DOHH2 (cell line): Measurements from ENCODE around the gene MRPL55.
A peak's percentile ranks its signal among the peaks of the same experiment; 100 is the strongest.

Experiments
- H3F3A ChIP-seq: fragments of 200-600 bp; sonication (generic), shearing (Covaris generic); 2 replicates; pipeline ENCODE4 v1.6.0; 2016; ENCODE audit warnings: antibody characterized with exemption, mild to moderate bottlenecking; ENCODE audit not compliant: control insufficient read depth, insufficient read depth
- H3K27ac ChIP-seq: fragments of 200-600 bp; sonication (generic); 2 replicates; pipeline ENCODE4 v1.5.1; 2014; ENCODE audit warnings: low read depth, mild to moderate bottlenecking, low read length, moderate library complexity
- H3K27me3 ChIP-seq: fragments of 200-600 bp; sonication (generic); 2 replicates; pipeline ENCODE4 v1.6.1; 2014; ENCODE audit warnings: mild to moderate bottlenecking, low read length, mixed read lengths; ENCODE audit not compliant: control insufficient read depth
- H3K36me3 ChIP-seq: fragments of 200-600 bp; sonication (generic); 2 replicates; pipeline ENCODE4 v1.6.1; 2014; ENCODE audit warnings: mild to moderate bottlenecking, low read length, moderate library complexity, mixed read lengths; ENCODE audit not compliant: control insufficient read depth
- H3K4me1 ChIP-seq: fragments of 200-600 bp; sonication (generic); 2 replicates; pipeline ENCODE4 v1.6.1; 2014; ENCODE audit warnings: mild to moderate bottlenecking, low read length, mixed read lengths; ENCODE audit not compliant: control insufficient read depth
- H3K4me2 ChIP-seq: fragments of 200-600 bp; sonication (generic); 2 replicates; pipeline ENCODE4 v1.6.0; 2014; ENCODE audit warnings: mild to moderate bottlenecking, low read length, moderate library complexity
- H3K4me3 ChIP-seq: fragments of 200-600 bp; sonication (generic); 2 replicates; pipeline ENCODE4 v1.5.1; 2014; ENCODE audit warnings: mild to moderate bottlenecking, low read length, mixed read lengths
- H3K79me2 ChIP-seq: fragments of 200-600 bp; sonication (generic); 2 replicates; pipeline ENCODE4 v1.6.1; 2014; ENCODE audit warnings: mild to moderate bottlenecking, low read length, mixed read lengths; ENCODE audit not compliant: control insufficient read depth
- H3K9me2 ChIP-seq: fragments of 200-600 bp; sonication (generic); replicated peaks from 2 replicates; pipeline ENCODE4 v1.6.1; 2014; ENCODE audit warnings: mild to moderate bottlenecking, low read length, mixed read lengths; ENCODE audit not compliant: control insufficient read depth
- H3K9me3 ChIP-seq: fragments of 200-600 bp; sonication (generic); 2 replicates; pipeline ENCODE4 v1.6.1; 2014; ENCODE audit warnings: antibody characterized with exemption, low read length, mixed read lengths; ENCODE audit not compliant: control insufficient read depth, insufficient read depth
- H4K20me1 ChIP-seq: fragments of 200-600 bp; sonication (generic); 2 replicates; pipeline ENCODE4 v1.6.0; 2014; ENCODE audit warnings: low read depth, mild to moderate bottlenecking, antibody characterized with exemption, low read length, moderate library complexity; ENCODE audit not compliant: control insufficient read depth, insufficient read depth
- CTCF ChIP-seq: fragments of 200-600 bp; sonication (generic); IDR thresholded peaks from one replicate; pipeline ENCODE4 v1.5.1; 2014; ENCODE audit warnings: antibody characterized with exemption, mild to moderate bottlenecking, low read depth, low read length; ENCODE audit not compliant: poor library complexity, severe bottlenecking
- EZH2phosphoT487 ChIP-seq: fragments of 200-600 bp; sonication (generic); IDR thresholded peaks from 2 replicates; pipeline ENCODE4 v1.6.1; 2017; ENCODE audit warnings: borderline replicate concordance, mild to moderate bottlenecking, antibody characterized with exemption, low read length, moderate library complexity, mixed read lengths

The MRPL55 gene

GRCh38 chr1:228144193-228144992, 35.3 kb upstream of the MRPL55 start:
- TF ChIP-seq CTCF (no peak), EZH2phosphoT487 (no peak)
- Histone ChIP-seq H3F3A (no peaks in the 10 kb centered on the region), H3K9me3 (no peaks in the 10 kb centered on the region), H3K4me3 (no peak overlapping the region), H3K4me1 (peaks cover 37% of the 10 kb centered on the region), H4K20me1 (peaks cover 18% of the 10 kb centered on the region; the same call in 1 of the 2 replicates), H3K4me2 (peak overlapping the region; percentile 30; the same call in 1 of the 2 replicates), H3K36me3 (peaks cover 19% of the 10 kb centered on the region), H3K27me3 (no peaks in the 10 kb centered on the region), H3K9me2 (no peaks in the 10 kb centered on the region), H3K27ac (no peak overlapping the region), H3K79me2 (peaks cover 65% of the 10 kb centered on the region)

GRCh38 chr1:228143480-228144192, 34.5 kb upstream of the MRPL55 start:
- Histone ChIP-seq H3K4me1 (peaks cover 43% of the 10 kb centered on the region), H3K4me3 (no peak overlapping the region), H3K36me3 (peaks cover 16% of the 10 kb centered on the region), H3K4me2 (peak overlapping the region; percentile 30; the same call in 1 of the 2 replicates), H4K20me1 (peaks cover 18% of the 10 kb centered on the region; the same call in 1 of the 2 replicates), H3K79me2 (peaks cover 67% of the 10 kb centered on the region), H3K9me2 (no peaks in the 10 kb centered on the region), H3F3A (peaks cover under 1% of the 10 kb centered on the region), H3K9me3 (no peaks in the 10 kb centered on the region), H3K27ac (no peak overlapping the region), H3K27me3 (no peaks in the 10 kb centered on the region)
- TF ChIP-seq EZH2phosphoT487 (no peak), CTCF (no peak)

GRCh38 chr1:228142701-228143136, 33.6 kb upstream of the MRPL55 start:
- TF ChIP-seq EZH2phosphoT487 (no peak), CTCF (no peak)
- Histone ChIP-seq H3K4me2 (peak overlapping the region; percentile 5; the same call in 1 of the 2 replicates), H3K4me1 (peaks cover 53% of the 10 kb centered on the region), H3F3A (peaks cover 5% of the 10 kb centered on the region), H3K4me3 (no peak overlapping the region), H3K27ac (no peak overlapping the region), H3K36me3 (peaks cover 15% of the 10 kb centered on the region), H4K20me1 (peaks cover 18% of the 10 kb centered on the region; the same call in 1 of the 2 replicates), H3K9me2 (no peaks in the 10 kb centered on the region), H3K27me3 (no peaks in the 10 kb centered on the region), H3K9me3 (no peaks in the 10 kb centered on the region), H3K79me2 (peaks cover 67% of the 10 kb centered on the region)
